Lower leg skin (tissue), 4 donors: Measurements from ENCODE around the gene COMT. TPM values are rescaled to one million over a fixed set of nuclear protein-coding genes. Genes with fewer than 3 reads are reported as not detected.
"Not testable (repeated sequence)": the region's sequence is repeated elsewhere in the genome, so short reads cannot be mapped to it uniquely, and the experiment has no call there.

Experiments used
- DNase-seq, 2 donors: peaks; one replicate each; pipeline ENCODE4 v3.0.0-alpha.2; 2019; ENCODE audit warnings: low spot score in 2 of 2
- H3K4me3 ChIP-seq: fragments of 200-600 bp; sonication (generic); 2 replicates; pipeline ENCODE4 v1.5.1; 2017; ENCODE audit warnings: mild to moderate bottlenecking, low read depth; ENCODE audit not compliant: poor library complexity, severe bottlenecking
- CTCF ChIP-seq, 3 donors: fragments of 450-650 bp; IDR thresholded peaks; one replicate each; pipeline ENCODE4 v1.5.1; 2016; ENCODE audit warnings: antibody characterized with exemption in 3 of 3, mild to moderate bottlenecking in 3 of 3, moderate library complexity in 2 of 3
- POLR2A ChIP-seq, 2 donors: fragments of 450-650 bp; IDR thresholded peaks; one replicate each; pipeline ENCODE4 v1.6.1; 2016 to 2017; ENCODE audit warnings: antibody characterized with exemption in 2 of 2, mild to moderate bottlenecking in 1 of 2, moderate library complexity in 1 of 2
- WGBS, 2 donors: methylation state at CpG; one replicate each; pipeline ENCODE4 v1.1.5; 2018; 5-methylcytosine and 5-hydroxymethylcytosine counted together
- intact Hi-C: fragments of 100-400 bp; cut with DNase I; formaldehyde crosslinking; loops from one replicate; pipeline ENCODE4 v1.15.0; 2023; ENCODE audit warnings: low total_unique reads
- total RNA-seq, 4 donors: library from RNA; depleted of rRNA; stranded (reverse); fragments of >200 nt; gene quantifications; one replicate each; pipeline ENCODE4 v1.1.0, GENCODE V29; 2016

Gene COMT
- total RNA-seq, 4 donors from 2014 or later, result 224 to 306 (median 272) TPM

- TF ChIP-seq POLR2A (IDR thresholded peaks at IDR 0.05) (no peak), CTCF (IDR thresholded peaks at IDR 0.05) (no peak)
- no peak overlapping the region for H3K4me3 ChIP-seq
- WGBS, 2 donors, result 65 to 74% methylated on average over 3 of the region's 3 CpGs
- no peak for DNase-seq
- intact Hi-C loops, result no loop called here
These were observed 20.0 kb upstream of the COMT start for GRCh38 chr22:19921544-19922081.

- intact Hi-C loops, result no loop called here
- 88 to 89% methylated on average over 12 of the region's 12 CpGs for WGBS, 2 donors
- no peak for DNase-seq
- no peak overlapping the region for H3K4me3 ChIP-seq
- TF ChIP-seq POLR2A (IDR thresholded peaks at IDR 0.05), result no peak
- no peak for TF ChIP-seq CTCF (IDR thresholded peaks at IDR 0.05)
These were observed 17.6 kb upstream of the COMT start for GRCh38 chr22:19923914-19924513.

- H3K4me3 ChIP-seq, intact Hi-C loops, DNase-seq: not testable (repeated sequence)
- 83 to 86% methylated on average over 11 of the region's 11 CpGs for WGBS, 2 donors
These were observed 15.5 kb upstream of the COMT start for GRCh38 chr22:19926028-19926427.

- DNase-seq, result no peak
- no peak overlapping the region for H3K4me3 ChIP-seq
- TF ChIP-seq CTCF (IDR thresholded peaks at IDR 0.05) (no peak), POLR2A (IDR thresholded peaks at IDR 0.05) (no peak)
- intact Hi-C loops, result no loop called here
- 89% methylated on average over 7 of the region's 7 CpGs for WGBS, 2 donors
These were observed 13.9 kb upstream of the COMT start for GRCh38 chr22:19927696-19928095.

GRCh38 chr22:19928207-19928606 lies 13.4 kb upstream of the COMT start:
- DNase-seq, result no peak
- intact Hi-C loops, result no loop called here
- no peak for TF ChIP-seq CTCF (IDR thresholded peaks at IDR 0.05)
- no peak for TF ChIP-seq POLR2A (IDR thresholded peaks at IDR 0.05)
- no peak overlapping the region for H3K4me3 ChIP-seq
- WGBS, 2 donors, result 88 to 90% methylated on average over 11 of the region's 11 CpGs

- WGBS, 2 donors, result 92 to 93% methylated on average over 21 of the region's 21 CpGs
- H3K4me3 ChIP-seq, result no peak overlapping the region
- no peak for DNase-seq
- intact Hi-C loops, result no loop called here
- TF ChIP-seq CTCF (IDR thresholded peaks at IDR 0.05) (no peak), POLR2A (IDR thresholded peaks at IDR 0.05) (no peak)
These were observed 11.7 kb upstream of the COMT start for GRCh38 chr22:19929586-19930550.
